NAMALWA (cell line): Measurements from ENCODE around the gene ABCG1.

Experiments used
- DNase-seq: peaks from one replicate; pipeline ENCODE4 v3.0.0-alpha.2; 2015; ENCODE audit warnings: low spot score

ABCG1 gene

DNA sequence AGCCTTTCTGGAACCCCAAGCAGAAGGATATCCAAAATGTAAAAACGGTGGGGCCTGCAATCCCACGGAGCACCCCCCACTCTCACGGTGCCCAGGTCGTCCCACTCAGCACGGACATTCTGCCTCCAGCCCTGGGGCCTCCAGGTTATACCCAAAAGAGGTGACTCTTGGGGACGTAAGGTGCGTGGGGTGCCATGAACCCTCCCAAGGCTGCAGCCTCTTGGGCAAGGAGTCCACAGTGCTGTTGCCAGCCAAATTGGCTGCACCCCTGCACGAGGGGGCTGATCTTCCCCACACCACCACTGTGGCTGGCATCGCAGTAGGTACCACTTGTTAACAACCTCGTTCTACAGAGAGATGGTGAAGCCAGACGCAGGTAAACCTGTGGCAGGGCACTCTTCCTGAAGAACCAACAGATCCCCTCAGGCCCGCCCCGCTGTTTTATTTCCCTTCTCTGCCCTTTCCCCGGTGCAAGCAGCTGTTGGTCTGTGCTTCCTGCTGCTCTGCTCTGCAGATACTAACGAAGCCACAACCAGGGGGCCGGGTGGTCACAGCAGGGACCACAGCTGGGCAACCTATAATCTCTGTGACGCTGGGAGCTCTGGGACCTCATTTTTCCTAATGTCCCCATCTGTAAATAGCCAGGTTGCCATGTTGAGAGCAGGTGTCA lies 87.6 kb downstream of the ABCG1 start:
- no peak for DNase-seq

GRCh38 chr21:42307106-42307505 lies 88.2 kb downstream of the ABCG1 start:
- no peak for DNase-seq

DNA sequence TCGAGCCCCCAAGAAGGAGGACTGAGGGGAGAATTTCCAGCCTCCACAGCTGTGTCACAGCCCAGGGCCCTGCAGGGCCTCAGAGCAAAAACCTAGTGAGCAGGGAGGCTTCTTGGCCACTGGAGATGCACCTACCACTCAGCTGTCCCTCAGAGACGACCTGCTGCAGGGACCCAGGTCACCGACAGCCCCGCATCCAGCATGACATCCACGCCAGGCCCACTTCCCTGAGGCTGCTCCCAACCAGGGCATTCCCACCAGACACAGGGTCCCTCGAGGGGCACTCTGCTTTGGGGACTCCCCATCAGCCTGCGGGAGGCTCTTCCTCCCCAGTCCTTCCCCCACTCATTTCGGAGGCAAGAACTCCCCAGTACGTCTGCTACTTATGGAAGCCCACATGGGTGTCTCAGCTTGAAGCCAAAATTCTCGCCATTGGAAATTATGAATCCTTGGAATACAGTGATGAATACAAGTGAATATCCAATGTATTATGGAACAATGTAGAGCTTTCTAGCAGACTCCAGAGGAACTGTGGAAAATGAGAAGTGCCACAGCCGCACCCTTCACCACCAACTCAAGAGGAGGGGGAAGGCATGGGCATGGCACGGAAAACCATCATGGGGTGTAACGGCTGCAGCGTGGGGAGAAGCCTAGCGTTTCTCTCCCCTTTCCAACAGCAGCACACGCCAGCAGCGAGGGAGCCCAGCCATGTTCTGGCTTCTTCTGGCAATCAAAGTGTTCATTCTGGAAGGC lies 89.4 kb downstream of the ABCG1 start:
- DNase-seq = no peak

DNA sequence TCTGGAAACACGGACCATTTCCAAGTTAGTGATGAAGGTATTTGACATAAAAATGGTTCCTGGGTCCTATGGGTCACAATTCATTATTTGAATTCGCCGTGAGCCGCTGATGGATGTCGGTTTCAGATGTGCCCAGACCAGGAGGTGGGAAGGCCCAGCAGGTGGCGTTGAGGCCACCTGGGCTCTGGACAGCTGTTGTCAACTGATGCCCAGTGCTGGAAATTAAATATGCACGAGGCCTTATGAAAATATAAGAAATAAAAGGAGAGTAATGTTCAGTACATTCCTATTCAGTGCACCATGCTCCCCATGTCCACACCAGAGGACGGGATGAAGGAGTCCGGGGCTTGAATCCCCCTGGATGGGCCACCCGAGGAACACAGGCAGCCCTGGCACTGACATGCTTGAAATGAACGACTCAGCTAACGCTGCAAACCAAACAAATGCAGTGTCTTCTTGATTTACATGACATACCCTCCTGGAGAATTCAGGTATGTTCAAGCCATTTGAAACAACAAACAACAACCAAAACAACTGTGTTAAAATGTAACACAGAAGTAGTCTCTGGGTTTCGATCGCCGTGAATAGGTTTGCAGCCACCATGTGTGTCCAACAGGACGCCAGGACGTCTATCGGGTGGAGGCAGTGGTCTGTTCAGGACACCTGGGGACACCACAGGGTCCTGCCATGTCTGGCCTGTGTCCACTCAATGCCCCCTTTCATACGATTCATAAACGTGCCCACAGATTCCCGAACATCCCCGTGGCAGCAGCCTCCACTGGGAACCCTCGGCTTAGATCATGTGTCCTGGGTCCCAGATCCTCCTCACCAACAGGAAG lies 90.2 kb downstream of the ABCG1 start:
- no peak for DNase-seq

DNA sequence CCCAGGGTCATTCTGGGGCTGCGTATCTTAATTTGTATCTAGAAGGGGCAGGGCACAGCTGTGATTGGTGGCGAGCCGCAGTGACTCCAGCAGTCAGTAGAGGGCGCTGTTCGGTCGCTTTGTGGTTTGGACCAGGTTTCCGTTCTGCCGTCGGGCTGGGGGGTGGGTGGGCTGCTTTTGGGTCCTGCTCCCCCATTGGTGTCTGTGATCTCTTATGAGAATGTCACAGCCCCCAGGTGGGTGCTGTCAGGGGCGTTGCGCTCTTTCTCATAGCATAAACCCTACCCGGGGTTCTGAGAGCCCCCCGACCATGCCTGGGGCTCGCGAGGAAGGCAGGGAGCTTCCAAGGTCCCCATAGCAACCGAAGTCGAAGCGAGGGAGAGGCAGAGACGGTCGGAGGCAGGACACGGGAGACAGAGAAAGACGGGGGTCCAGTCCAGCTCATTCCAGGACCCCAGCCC lies 90.8 kb downstream of the ABCG1 start:
- peak; percentile 74 for DNase-seq

- DNase-seq = no peak
These were observed 91.6 kb downstream of the ABCG1 start for GRCh38 chr21:42310411-42311001.

GRCh38 chr21:42311160-42311559 lies 92.2 kb downstream of the ABCG1 start:
- no peak for DNase-seq

GRCh38 chr21:42311816-42312625 lies 93.1 kb downstream of the ABCG1 start:
- no peak for DNase-seq

DNA sequence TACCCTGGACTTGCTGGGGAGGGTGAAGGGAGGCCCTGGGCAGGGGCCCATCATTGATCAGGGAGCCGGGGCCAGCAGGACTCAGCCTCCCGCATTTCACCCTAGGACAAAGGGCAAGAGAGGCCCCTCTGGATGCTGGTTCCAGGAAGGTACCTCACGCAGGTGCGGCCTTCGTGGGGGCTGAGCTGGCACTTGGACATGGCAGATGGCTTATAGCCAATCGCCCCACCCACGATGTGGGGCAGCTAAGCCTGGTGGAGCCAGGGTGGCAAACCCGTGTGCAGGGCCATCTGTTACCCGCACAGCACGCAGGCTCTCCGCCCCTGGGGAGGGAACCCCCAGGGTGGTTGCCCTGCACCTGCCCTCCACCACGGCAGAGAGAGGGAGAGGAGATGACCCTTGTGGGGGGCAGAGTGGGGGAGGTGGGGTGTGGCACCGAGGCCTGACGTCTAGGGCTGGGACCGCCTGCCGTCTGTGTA lies 93.7 kb downstream of the ABCG1 start:
- DNase-seq = no peak

- no peak for DNase-seq
These were observed 94.6 kb downstream of the ABCG1 start for GRCh38 chr21:42313501-42313969.

DNA sequence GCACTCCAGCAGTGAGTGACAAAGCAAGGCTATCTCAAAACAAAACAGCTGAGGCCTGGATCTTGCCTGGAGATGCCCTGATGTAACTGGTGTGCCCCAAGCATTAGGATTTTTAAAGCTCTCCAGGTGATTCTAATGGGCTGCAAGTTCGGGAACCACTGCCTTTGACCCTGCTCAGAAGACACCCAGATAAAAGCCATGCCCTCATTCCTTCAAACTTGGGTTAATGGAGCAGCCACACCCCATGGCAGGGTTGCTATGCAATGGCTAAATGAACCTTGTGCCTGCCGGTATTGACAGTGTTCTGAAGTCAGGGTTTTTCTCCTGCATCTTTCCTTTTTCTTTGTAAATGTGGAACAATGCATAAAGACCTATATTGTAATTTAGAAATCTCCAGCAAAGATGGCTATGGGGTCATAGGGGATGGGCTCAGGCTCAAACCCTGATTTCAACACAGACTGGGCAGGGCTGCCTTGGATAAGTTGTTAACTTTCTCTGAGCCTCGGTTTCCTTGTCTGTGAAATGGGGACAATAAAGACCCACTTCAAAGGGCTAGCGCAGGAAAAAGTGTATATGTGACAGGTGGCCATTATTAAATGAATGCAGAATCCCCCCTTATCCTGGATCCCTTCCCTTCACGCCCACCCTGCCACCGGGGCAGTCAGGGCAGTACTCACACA lies 95.8 kb downstream of the ABCG1 start:
- DNase-seq = no peak

DNA sequence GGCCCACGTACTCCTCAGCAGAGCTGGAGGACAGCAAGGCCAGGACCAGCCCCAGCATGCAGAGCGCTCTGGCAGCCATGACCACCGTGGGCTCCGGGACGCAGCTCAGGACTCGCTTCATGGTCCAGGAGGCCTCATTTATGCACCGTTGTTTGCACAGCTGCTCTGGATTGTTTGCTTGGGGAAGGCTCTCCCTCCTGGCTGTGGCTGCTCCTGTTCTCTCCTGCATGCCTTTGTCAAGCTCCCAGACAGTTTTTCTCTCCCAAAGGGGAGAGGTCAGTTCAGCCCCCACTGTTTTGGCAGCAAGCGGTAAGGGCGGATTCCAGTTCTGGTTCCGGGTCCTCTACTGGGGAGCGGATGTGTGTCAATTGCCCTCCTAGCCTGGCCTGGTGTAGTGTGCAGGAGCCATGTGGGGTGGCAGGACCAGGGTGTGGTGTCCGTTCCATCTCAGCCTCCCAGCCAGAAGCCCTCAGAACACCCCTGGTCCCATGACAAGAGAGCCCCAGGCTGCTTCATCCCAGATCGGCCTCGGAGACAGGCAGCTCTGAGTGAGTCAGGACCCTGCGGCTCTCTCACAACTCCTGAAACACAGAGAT lies 96.5 kb downstream of the ABCG1 start, which contains the start of gene TFF3:
Gene TFF3 (minus strand): TSS at position 114 of the 596 bp plus-strand sequence. CDS start 35 bp downstream, at position 79.
- DNase-seq = no peak

DNA sequence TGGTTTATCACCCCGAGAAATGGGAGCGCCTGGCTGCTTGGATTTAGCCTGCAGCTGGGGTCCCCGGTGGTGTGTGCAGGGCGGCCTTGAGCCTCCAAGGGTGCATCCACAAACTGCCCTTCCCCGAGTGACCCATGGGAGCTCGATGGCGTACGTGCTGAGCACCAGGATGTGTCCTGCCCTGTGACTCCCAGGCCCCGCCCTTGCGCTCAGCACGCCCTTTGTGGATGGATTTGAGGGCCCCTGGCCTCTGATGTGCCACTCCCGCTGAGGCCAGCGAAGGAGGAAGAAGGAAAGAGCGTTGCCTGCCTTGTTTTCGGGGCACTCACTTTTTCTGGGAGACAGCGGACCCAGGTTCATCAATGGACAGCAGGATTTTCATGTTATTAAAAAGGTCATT lies 98.0 kb downstream of the ABCG1 start:
- no peak for DNase-seq

- DNase-seq = no peak
These were observed 98.4 kb downstream of the ABCG1 start for GRCh38 chr21:42317341-42317741.

- DNase-seq = no peak
These were observed 99.1 kb downstream of the ABCG1 start for GRCh38 chr21:42317826-42318746.

- peak; percentile 68 for DNase-seq
These were observed 100.4 kb downstream of the ABCG1 start for GRCh38 chr21:42319376-42319775.

GRCh38 chr21:42319851-42320572 lies 101.1 kb downstream of the ABCG1 start:
- no peak for DNase-seq

DNA sequence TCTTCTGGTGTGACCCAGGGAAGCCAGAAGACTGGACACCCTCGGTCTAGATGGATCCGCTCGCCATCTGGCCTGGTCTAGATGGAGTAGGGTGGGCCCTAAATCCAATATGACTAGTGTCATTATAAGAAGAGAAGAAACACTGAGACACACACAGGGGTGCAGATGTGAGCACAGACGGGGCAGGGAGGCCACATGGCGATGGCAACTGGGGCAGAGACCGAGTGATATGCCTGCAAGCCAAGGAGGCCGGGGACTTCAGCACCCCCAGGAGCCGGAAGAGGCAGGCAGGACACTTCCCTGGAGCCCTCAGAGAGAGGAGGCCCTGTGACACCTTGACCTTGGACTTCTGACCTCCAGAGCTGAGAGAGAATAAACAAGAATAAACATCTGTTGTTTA lies 101.9 kb downstream of the ABCG1 start:
- no peak for DNase-seq
